Mesothelial cell of epicardium (in vitro differentiated cells): Measurements from ENCODE around the gene LRRIQ1. TPM values are rescaled to one million over a fixed set of nuclear protein-coding genes. Genes with fewer than 3 reads are reported as not detected.

Source experiments
- total RNA-seq: library from RNA; stranded (reverse); gene quantifications from 3 replicates; pipeline ENCODE4 v1.2.1, GENCODE V29; 2021

The LRRIQ1 gene
- total RNA-seq, 1 donor from 2014 or later: 3.8 TPM

Other genes with a start within 250 kb of the LRRIQ1 start
- 9.6 to 14.5 TPM (median 9.6 TPM) in 3 replicates for gene SLC6A15, start 123.6 kb upstream of the LRRIQ1 start, total RNA-seq
- gene TSPAN19, start 74 bp upstream of the LRRIQ1 start, total RNA-seq: 0.31 to 0.66 TPM (median 0.51 TPM) in 3 replicates
- gene ALX1, start 243.9 kb downstream of the LRRIQ1 start, total RNA-seq: 12.4 to 14.2 TPM (median 12.7 TPM) in 3 replicates